Trophoblast cell (in vitro differentiated cells and primary cell): Measurements from ENCODE around the gene KRTAP5-2.
"Not testable (repeated sequence)": the region's sequence is repeated elsewhere in the genome, so short reads cannot be mapped to it uniquely, and the experiment has no call there.

Source experiments
- DNase-seq, 2 donors: peaks; one replicate each; pipeline ENCODE4 v3.0.0-alpha.2; 2016
- H2AFZ ChIP-seq: 2 replicates; pipeline ENCODE4 v1.6.1; 2013; ENCODE audit warnings: low read length, moderate library complexity, mild to moderate bottlenecking; ENCODE audit not compliant: insufficient read depth, poor library complexity
- H2AK5ac ChIP-seq: 2 replicates; pipeline ENCODE4 v1.6.1; 2013; ENCODE audit warnings: mild to moderate bottlenecking, low read length
- H2BK120ac ChIP-seq: 2 replicates; pipeline ENCODE4 v1.6.1; 2013; ENCODE audit warnings: low read length, mild to moderate bottlenecking, moderate library complexity; ENCODE audit not compliant: insufficient read depth, poor library complexity
- H2BK12ac ChIP-seq: 2 replicates; pipeline ENCODE4 v1.6.1; 2013; ENCODE audit warnings: mild to moderate bottlenecking, low read length, moderate library complexity
- H2BK5ac ChIP-seq: 2 replicates; pipeline ENCODE4 v1.6.1; 2013; ENCODE audit warnings: low read length, low read depth, moderate library complexity, mild to moderate bottlenecking; ENCODE audit not compliant: poor library complexity
- H3K14ac ChIP-seq: 2 replicates; pipeline ENCODE4 v1.6.1; 2013; ENCODE audit warnings: mild to moderate bottlenecking, low read length
- H3K18ac ChIP-seq: 2 replicates; pipeline ENCODE4 v1.6.1; 2013; ENCODE audit warnings: mild to moderate bottlenecking, low read length
- H3K23ac ChIP-seq: 2 replicates; pipeline ENCODE4 v1.6.1; 2013; ENCODE audit warnings: low read length
- H3K27ac ChIP-seq: 2 replicates; pipeline ENCODE4 v1.5.1; 2013; ENCODE audit warnings: low read depth, mild to moderate bottlenecking, inconsistent platforms, low read length, moderate library complexity
- H3K27me3 ChIP-seq: 2 replicates; pipeline ENCODE4 v1.6.1; 2013; ENCODE audit warnings: inconsistent platforms, mild to moderate bottlenecking, low read length, moderate library complexity; ENCODE audit not compliant: insufficient read depth
- H3K36me3 ChIP-seq, 2 experiments: 1 replicate in 1 of 2; 2 replicates in 1 of 2; pipeline ENCODE4 v1.6.1; 2013; ENCODE audit warnings: low read length in 2 of 2, mild to moderate bottlenecking in 2 of 2, moderate library complexity in 1 of 2; ENCODE audit not compliant: insufficient read depth in 2 of 2, control insufficient read depth in 1 of 2
- H3K4ac ChIP-seq: 2 replicates; pipeline ENCODE4 v1.6.1; 2013; ENCODE audit warnings: low read depth, mild to moderate bottlenecking, low read length, moderate library complexity
- H3K4me1 ChIP-seq, 2 experiments: 1 replicate in 1 of 2; 2 replicates in 1 of 2; pipeline ENCODE4 v1.6.1; 2013; ENCODE audit warnings: low read length in 2 of 2, mild to moderate bottlenecking in 2 of 2, moderate library complexity in 1 of 2; ENCODE audit not compliant: insufficient read depth in 2 of 2, control insufficient read depth in 1 of 2
- H3K4me2 ChIP-seq: 2 replicates; pipeline ENCODE4 v1.6.1; 2013; ENCODE audit warnings: inconsistent platforms, mild to moderate bottlenecking, low read length, moderate library complexity
- H3K4me3 ChIP-seq: 2 replicates; pipeline ENCODE4 v1.5.1; 2013; ENCODE audit warnings: mild to moderate bottlenecking, low read depth, low read length, inconsistent platforms
- H3K79me1 ChIP-seq: one replicate; pipeline ENCODE4 v1.6.1; 2013; ENCODE audit warnings: low read length
- H3K79me2 ChIP-seq: 2 replicates; pipeline ENCODE4 v1.6.1; 2013; ENCODE audit warnings: low read length, mild to moderate bottlenecking; ENCODE audit not compliant: control insufficient read depth, insufficient read depth, poor library complexity
- H3K9ac ChIP-seq: 2 replicates; pipeline ENCODE4 v1.6.1; 2013; ENCODE audit warnings: mild to moderate bottlenecking, low read length
- H3K9me3 ChIP-seq: 2 replicates; pipeline ENCODE4 v1.6.1; 2013; ENCODE audit warnings: low read depth, mild to moderate bottlenecking, control low read depth, inconsistent platforms, low read length; ENCODE audit not compliant: insufficient read depth
- H4K12ac ChIP-seq: 2 replicates; pipeline ENCODE4 v1.6.1; 2013; ENCODE audit warnings: low read depth, mild to moderate bottlenecking, low read length, moderate library complexity
- H4K8ac ChIP-seq: 2 replicates; pipeline ENCODE4 v1.6.1; 2013; ENCODE audit warnings: low read depth, mild to moderate bottlenecking, low read length, moderate library complexity
- H4K91ac ChIP-seq: one replicate; pipeline ENCODE4 v1.6.1; 2013; ENCODE audit warnings: low read depth, mild to moderate bottlenecking, low read length, moderate library complexity
- WGBS: extraction: QIAGEN DNeasy Blood & Tissue Kit; methylation state at CpG from one replicate; pipeline ENCODE4 v1.1.7; 2013; ENCODE audit warnings: missing lambda C conversion rate; ENCODE audit not compliant: insufficient read length, insufficient coverage; ENCODE audit errors: extremely low coverage; 5-methylcytosine and 5-hydroxymethylcytosine counted together

The KRTAP5-2 gene

GRCh38 chr11:1597331-1597993 is 632 bp downstream of the KRTAP5-2 start:
- Histone ChIP-seq H3K27me3 (no peaks in the 10 kb centered on the region), H4K8ac (no peak overlapping the region), H3K14ac (no peak overlapping the region), H2BK12ac (no peak overlapping the region), H3K79me2 (no peaks in the 10 kb centered on the region), H4K12ac (no peak overlapping the region), H3K36me3 (no peaks in the 10 kb centered on the region), H3K4me1 (no peaks in the 10 kb centered on the region), H2AFZ (no peak overlapping the region), H3K9ac (no peak overlapping the region), H3K9me3 (peaks cover 2% of the 10 kb centered on the region), H3K18ac (no peak overlapping the region), H3K4me2 (no peak overlapping the region), H3K4me3 (no peak overlapping the region), H4K91ac (no peak overlapping the region), H2AK5ac (no peak overlapping the region), H3K27ac (no peak overlapping the region), H3K4ac (no peak overlapping the region), H3K79me1 (no peaks in the 10 kb centered on the region), H2BK120ac (no peak overlapping the region), H2BK5ac (no peak overlapping the region), H3K23ac (no peak overlapping the region)
- DNase-seq: no peak
- no CpG with 5 or more reads among the region's 10 CpGs for WGBS

GRCh38 chr11:1596576-1597121 is 1.4 kb downstream of the KRTAP5-2 start:
- H3K27me3 ChIP-seq, H4K91ac ChIP-seq, H4K8ac ChIP-seq, H4K12ac ChIP-seq, H2BK12ac ChIP-seq, H3K9me3 ChIP-seq, H2BK120ac ChIP-seq, H3K4me1 ChIP-seq, H3K79me2 ChIP-seq, H3K23ac ChIP-seq, H2BK5ac ChIP-seq, H3K4me2 ChIP-seq, H3K9ac ChIP-seq, H3K14ac ChIP-seq, DNase-seq, H2AK5ac ChIP-seq, H3K4ac ChIP-seq, H3K18ac ChIP-seq, H3K79me1 ChIP-seq, H3K27ac ChIP-seq, H2AFZ ChIP-seq, H3K36me3 ChIP-seq, H3K4me3 ChIP-seq: not testable (repeated sequence)
- WGBS: no CpG with 5 or more reads among the region's 19 CpGs

GRCh38 chr11:1595994-1596575 is 2.0 kb downstream of the KRTAP5-2 start:
- not testable (repeated sequence) for H3K79me1 ChIP-seq, H4K91ac ChIP-seq, H4K8ac ChIP-seq, H2AFZ ChIP-seq, H3K4me1 ChIP-seq, H3K23ac ChIP-seq, H3K4me3 ChIP-seq, H3K14ac ChIP-seq, H3K4ac ChIP-seq, H4K12ac ChIP-seq, H3K9me3 ChIP-seq, H3K18ac ChIP-seq, H3K9ac ChIP-seq, H2BK12ac ChIP-seq, H3K36me3 ChIP-seq, H3K27me3 ChIP-seq, H2AK5ac ChIP-seq, H3K27ac ChIP-seq, H2BK5ac ChIP-seq, H3K79me2 ChIP-seq, H3K4me2 ChIP-seq, H2BK120ac ChIP-seq
- no CpG with 5 or more reads among the region's 11 CpGs for WGBS
- peak in 1 of 2 donors; percentile 30 for DNase-seq

GRCh38 chr11:1592628-1593027 is 5.5 kb downstream of the KRTAP5-2 start:
- no peak overlapping the region for H3K9ac ChIP-seq
- H4K12ac ChIP-seq: no peak overlapping the region
- no peak overlapping the region for H3K18ac ChIP-seq
- H3K4ac ChIP-seq: no peak overlapping the region
- no peak overlapping the region for H2AK5ac ChIP-seq
- no peak overlapping the region for H2BK12ac ChIP-seq
- no peaks in the 10 kb centered on the region for H3K36me3 ChIP-seq
- no peaks in the 10 kb centered on the region for H3K27me3 ChIP-seq
- no peaks in the 10 kb centered on the region for H3K79me1 ChIP-seq
- no peak overlapping the region for H3K14ac ChIP-seq
- no peak overlapping the region for H3K27ac ChIP-seq
- H2BK120ac ChIP-seq: no peak overlapping the region
- H3K4me3 ChIP-seq: no peak overlapping the region
- no peak overlapping the region for H3K23ac ChIP-seq
- H2BK5ac ChIP-seq: no peak overlapping the region
- H3K9me3 ChIP-seq: no peaks in the 10 kb centered on the region
- H2AFZ ChIP-seq: no peak overlapping the region
- H3K4me2 ChIP-seq: no peak overlapping the region
- no CpG with 5 or more reads among the region's 9 CpGs for WGBS
- H4K91ac ChIP-seq: no peak overlapping the region
- DNase-seq: no peak
- H4K8ac ChIP-seq: no peak overlapping the region
- no peaks in the 10 kb centered on the region for H3K4me1 ChIP-seq
- H3K79me2 ChIP-seq: no peaks in the 10 kb centered on the region
